ENCODE data around the gene FOXF1. TPM values are rescaled to one million over a fixed set of nuclear protein-coding genes. Genes with fewer than 3 reads are reported as not detected.

Gene FOXF1
- total and polyA plus RNA-seq, 2 experiments from 2014 or later = 1.5 to 4.2 TPM

GRCh38 chr16:86512860-86513470, 2.6 kb downstream of the FOXF1 start:
- Histone ChIP-seq H3K27me3 (replicated peaks; ENCODE audit: insufficient read depth) (peaks cover 13% of the 10 kb centered on the region; the same call in 1 of the 2 replicates), H2AFZ (no peak overlapping the region), H3K9ac (peak overlapping the region; percentile 46), H3K36me3 (ENCODE audit: low read depth) (no peaks in the 10 kb centered on the region), H3K4me1 (ENCODE audit: insufficient read depth) (peaks cover 3% of the 10 kb centered on the region; the same call in 1 of the 2 replicates), H3K4me3 (peak overlapping the region; percentile 75), H3K27ac (no peak overlapping the region), H3K9me3 (ENCODE audit: low read depth) (no peaks in the 10 kb centered on the region), H3K4me2 (ENCODE audit: unreplicated experiment) (peak overlapping the region; percentile 61), H4K20me1 (ENCODE audit: insufficient read depth) (no peaks in the 10 kb centered on the region), H3K9me2 (ENCODE audit: insufficient read depth) (no peaks in the 10 kb centered on the region), H3K79me2 (ENCODE audit: insufficient read depth) (peaks cover 32% of the 10 kb centered on the region), H3F3A (ENCODE audit: insufficient read depth) (no peaks in the 10 kb centered on the region)
- DNase-seq = no peak
- TF ChIP-seq EZH2phosphoT487 (IDR thresholded peaks at IDR 0.05; ENCODE audit: insufficient read depth, low read depth) (no peak), EZH2 (IDR thresholded peaks at IDR 0.05; ENCODE audit: insufficient read depth, poor library complexity, severe bottlenecking) (no peak)
- 44 to 49% methylated on average over 29 of the region's 29 CpGs for WGBS, 2 experiments (ENCODE audit: low coverage in 1 of 2, low lambda C conversion rate in 2 of 2, missing lambda C conversion rate in 2 of 2)
- in situ Hi-C loops (cut with MboI) = loop anchor here (25.0 kb wide), 1 partner anchor 676 kb away; no protein-coding TSS in a partner anchor

GRCh38 chr16:86513471-86514277, 3.3 kb downstream of the FOXF1 start:
- Histone ChIP-seq H2AFZ (no peak overlapping the region), H3K27ac (no peak overlapping the region), H4K20me1 (ENCODE audit: insufficient read depth) (no peaks in the 10 kb centered on the region), H3F3A (ENCODE audit: insufficient read depth) (no peaks in the 10 kb centered on the region), H3K4me1 (ENCODE audit: insufficient read depth) (peaks cover 3% of the 10 kb centered on the region; the same call in 1 of the 2 replicates), H3K9me3 (ENCODE audit: low read depth) (no peaks in the 10 kb centered on the region), H3K9ac (no peak overlapping the region), H3K4me2 (ENCODE audit: unreplicated experiment) (peak overlapping the region; percentile 61), H3K79me2 (ENCODE audit: insufficient read depth) (peaks cover 32% of the 10 kb centered on the region), H3K4me3 (0 out of 2 replicates have a peak overlapping the region, but pooled peaks have one; percentile 12), H3K36me3 (ENCODE audit: low read depth) (no peaks in the 10 kb centered on the region), H3K27me3 (replicated peaks; ENCODE audit: insufficient read depth) (peaks cover 6% of the 10 kb centered on the region; the same call in 1 of the 2 replicates), H3K9me2 (ENCODE audit: insufficient read depth) (no peaks in the 10 kb centered on the region)
- TF ChIP-seq EZH2 (IDR thresholded peaks at IDR 0.05; ENCODE audit: insufficient read depth, poor library complexity, severe bottlenecking) (no peak), EZH2phosphoT487 (IDR thresholded peaks at IDR 0.05; ENCODE audit: insufficient read depth, low read depth) (0 out of 2 replicates have a peak, but pooled peaks have one; percentile 26)
- in situ Hi-C loops (cut with MboI) = loop anchor here (25.0 kb wide), 1 partner anchor 676 kb away; no protein-coding TSS in a partner anchor
- no peak for DNase-seq
- WGBS, 2 experiments (ENCODE audit: low coverage in 1 of 2, low lambda C conversion rate in 2 of 2, missing lambda C conversion rate in 2 of 2) = 59 to 60% methylated on average over 35 of the region's 35 CpGs

GRCh38 chr16:86514481-86515376, 4.4 kb downstream of the FOXF1 start:
- TF ChIP-seq EZH2phosphoT487 (IDR thresholded peaks at IDR 0.05; ENCODE audit: insufficient read depth, low read depth) (no peak), EZH2 (IDR thresholded peaks at IDR 0.05; ENCODE audit: insufficient read depth, poor library complexity, severe bottlenecking) (no peak)
- H3K4me3 ChIP-seq = peak overlapping the region; percentile 50; the same call in 1 of the 2 replicates
- H4K20me1 ChIP-seq (ENCODE audit: insufficient read depth) = no peaks in the 10 kb centered on the region
- H3K9me3 ChIP-seq (ENCODE audit: low read depth) = no peaks in the 10 kb centered on the region
- WGBS, 2 experiments (ENCODE audit: low coverage in 1 of 2, low lambda C conversion rate in 2 of 2, missing lambda C conversion rate in 2 of 2) = 47% methylated on average over 18 of the region's 18 CpGs
- no peak overlapping the region for H3K4me2 ChIP-seq (ENCODE audit: unreplicated experiment)
- peaks cover 32% of the 10 kb centered on the region for H3K79me2 ChIP-seq (ENCODE audit: insufficient read depth)
- no peak for DNase-seq
- H3K27me3 ChIP-seq (replicated peaks; ENCODE audit: insufficient read depth) = peaks cover 3% of the 10 kb centered on the region; the same call in 1 of the 2 replicates
- no peak overlapping the region for H3K27ac ChIP-seq
- H3K9me2 ChIP-seq (ENCODE audit: insufficient read depth) = no peaks in the 10 kb centered on the region
- H3K4me1 ChIP-seq (ENCODE audit: insufficient read depth) = no peaks in the 10 kb centered on the region
- no peaks in the 10 kb centered on the region for H3K36me3 ChIP-seq (ENCODE audit: low read depth)
- in situ Hi-C loops (cut with MboI) = loop anchor here (25.0 kb wide), 1 partner anchor 677 kb away; no protein-coding TSS in a partner anchor
- no peak overlapping the region for H3K9ac ChIP-seq
- no peaks in the 10 kb centered on the region for H3F3A ChIP-seq (ENCODE audit: insufficient read depth)
- no peak overlapping the region for H2AFZ ChIP-seq
